Body of pancreas (tissue), 4 donors: ENCODE results near the gene ACACA.

Source experiments
- CTCF ChIP-seq, 7 experiments: fragments of 450-650 bp in 4 of 7; fragments of 200-600 bp in 3 of 7; sonication (generic) in 3 of 7; IDR thresholded peaks; one replicate each; pipeline ENCODE4 v1.5.1; 2016 to 2019; ENCODE audit warnings: antibody characterized with exemption in 7 of 7
- POLR2A ChIP-seq, 3 donors: fragments of 450-650 bp; IDR thresholded peaks; one replicate each; pipeline ENCODE4 v1.6.1; 2016; ENCODE audit warnings: antibody characterized with exemption in 3 of 3, mild to moderate bottlenecking in 2 of 3

GRCh38 chr17:37278247-37278894 lies 128.3 kb downstream of the ACACA start:
- no peak for TF ChIP-seq CTCF (IDR thresholded peaks at IDR 0.05)
- TF ChIP-seq POLR2A (IDR thresholded peaks at IDR 0.05), result no peak
